GM12872 (cell line): ENCODE data around the gene DPPA2.

Experiments
- CTCF ChIP-seq: IDR thresholded peaks from 3 replicates; pipeline ENCODE4 v1.5.1; 2011; ENCODE audit warnings: low read depth, mild to moderate bottlenecking, low read length, moderate library complexity; ENCODE audit not compliant: insufficient read depth

The DPPA2 gene

GRCh38 chr3:109351231-109351630 is 34.9 kb upstream of the DPPA2 start:
- no peak for TF ChIP-seq CTCF

GRCh38 chr3:109346770-109347295 is 30.5 kb upstream of the DPPA2 start:
- no peak for TF ChIP-seq CTCF

GRCh38 chr3:109346099-109346498 is 29.8 kb upstream of the DPPA2 start:
- TF ChIP-seq CTCF = no peak

DNA sequence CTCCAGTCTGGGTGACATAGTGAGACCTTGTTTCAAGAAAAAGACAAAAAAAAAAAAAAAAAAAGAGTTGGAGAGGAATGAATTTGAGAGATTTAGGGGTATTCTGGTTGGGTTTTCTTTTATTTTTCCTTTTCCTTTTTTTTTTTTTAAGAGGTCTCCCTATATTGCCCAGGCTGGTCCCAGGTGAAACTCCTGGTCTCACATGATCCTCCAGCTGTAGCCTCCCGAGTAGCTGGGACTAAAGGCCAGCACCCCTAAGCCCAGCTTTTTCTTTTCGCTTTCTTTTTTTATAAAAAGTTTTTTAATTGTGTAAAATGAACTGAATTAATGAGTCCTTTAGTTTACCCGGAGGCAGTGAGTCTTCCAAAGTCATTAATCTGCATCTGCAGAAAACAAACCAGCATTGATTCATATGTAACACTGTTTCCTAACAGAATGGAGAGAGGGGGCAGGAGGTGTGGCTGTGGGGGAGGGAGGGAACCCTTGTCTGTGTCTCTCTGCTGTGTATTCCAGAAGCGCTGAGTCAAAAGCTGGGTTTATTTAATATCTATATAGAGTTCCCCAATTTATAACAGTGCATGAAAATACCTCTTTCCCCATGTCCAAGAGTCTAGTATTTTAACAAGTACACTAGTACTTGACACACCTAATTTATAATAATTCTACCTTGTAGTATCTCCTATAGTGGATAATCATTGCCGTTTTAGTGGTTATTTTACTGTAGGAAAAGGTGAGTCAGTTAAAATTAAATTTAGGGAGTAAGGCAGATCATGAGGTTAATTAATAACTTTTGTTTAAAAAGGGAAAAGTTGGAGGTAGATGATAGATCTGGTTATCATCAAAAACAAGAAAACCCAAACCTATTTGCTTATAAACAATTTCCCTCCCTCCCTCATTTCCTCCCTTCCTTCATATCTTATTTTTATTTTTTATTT is 23.7 kb upstream of the DPPA2 start:
- TF ChIP-seq CTCF = no peak

DNA sequence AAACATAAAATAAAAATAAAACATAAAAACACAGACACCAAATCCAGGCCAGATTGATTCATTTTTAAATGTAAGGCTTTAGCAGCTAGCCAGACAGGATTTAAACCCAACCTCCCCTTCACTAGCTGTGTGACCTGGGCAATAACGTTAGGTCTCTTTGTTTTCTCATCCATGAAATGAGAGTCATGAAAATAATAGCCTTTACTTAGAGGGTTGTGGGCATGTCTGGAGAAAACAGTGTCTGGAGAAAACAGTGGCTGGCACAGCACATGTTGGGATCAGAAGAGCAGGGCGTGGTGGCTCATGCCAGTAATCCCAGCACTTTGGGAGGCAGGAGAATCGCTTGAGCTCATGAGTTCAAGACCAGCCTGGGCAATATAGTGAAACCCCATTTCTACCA is 22.9 kb upstream of the DPPA2 start:
- TF ChIP-seq CTCF = no peak

- TF ChIP-seq CTCF = no peak
Observed at GRCh38 chr3:109338322-109338721, 22.0 kb upstream of the DPPA2 start.

DNA sequence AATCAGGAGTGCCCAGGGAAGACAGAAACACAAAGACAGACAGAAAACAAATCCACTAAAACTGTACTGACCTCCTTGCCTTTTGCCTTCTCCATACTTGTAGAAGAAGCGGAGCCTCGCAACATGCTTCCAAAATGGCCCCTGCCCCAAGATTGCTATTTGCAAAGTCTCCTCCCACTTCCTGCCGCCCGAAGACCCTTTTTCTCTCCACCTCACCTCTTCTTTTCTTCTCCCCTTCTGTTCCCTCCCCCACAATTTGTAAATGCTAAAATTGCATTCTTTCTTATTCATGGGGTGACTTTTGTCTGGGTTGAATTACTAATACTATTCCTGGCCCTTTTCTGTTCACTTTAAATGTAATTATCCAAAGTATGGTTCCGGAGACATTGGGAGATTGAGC is 21.1 kb upstream of the DPPA2 start, which contains the start of gene DPPA4:
TSS of gene DPPA4 (minus strand) at position 154 of the 400 bp plus-strand sequence. CDS start at position 125, 29 bp downstream.
- no peak for TF ChIP-seq CTCF
